Lung (tissue), 16 donors: Measurements from ENCODE around the gene PRKAA2. TPM values are rescaled to one million over a fixed set of nuclear protein-coding genes. Genes with fewer than 3 reads are reported as not detected.
"Not testable (repeated sequence)": the region's sequence is repeated elsewhere in the genome, so short reads cannot be mapped to it uniquely, and the experiment has no call there.

Experiments used
- ATAC-seq: fragments of 200-7000 bp; cut with Tn5 transposase; one replicate; pipeline ENCODE4 v1.9.1; 2020; ENCODE audit warnings: moderate number of reproducible peaks; ENCODE audit not compliant: insufficient read depth, low FRiP score
- DNase-seq, 3 donors: peaks; one replicate each; pipeline ENCODE4 v3.0.0-alpha.2; 2013 to 2017
- H3K27ac ChIP-seq, 2 donors: one replicate each; pipeline ENCODE4 v1.5.1; 2013; ENCODE audit warnings: mild to moderate bottlenecking in 2 of 2, moderate library complexity in 2 of 2, control low read depth in 1 of 2, inconsistent platforms in 1 of 2, low read depth in 1 of 2, low read length in 1 of 2
- H3K27me3 ChIP-seq, 3 donors: one replicate each; pipeline ENCODE4 v1.5.1; 2013; ENCODE audit warnings: low read length in 2 of 3; ENCODE audit not compliant: control insufficient read depth in 3 of 3, insufficient read depth in 3 of 3
- H3K36me3 ChIP-seq, 4 donors: one replicate each; pipeline ENCODE4 v1.5.1; 2013; ENCODE audit warnings: low read length in 4 of 4, mild to moderate bottlenecking in 1 of 4, moderate library complexity in 1 of 4; ENCODE audit not compliant: control insufficient read depth in 4 of 4, insufficient read depth in 4 of 4
- H3K4me1 ChIP-seq, 5 donors: one replicate each; pipeline ENCODE4 v1.5.1; 2013; ENCODE audit warnings: low read length in 5 of 5, mild to moderate bottlenecking in 2 of 5, moderate library complexity in 1 of 5; ENCODE audit not compliant: control insufficient read depth in 5 of 5, insufficient read depth in 5 of 5
- H3K4me3 ChIP-seq: one replicate; pipeline ENCODE4 v1.5.1; 2013; ENCODE audit warnings: mild to moderate bottlenecking, control low read depth, moderate library complexity
- H3K9ac ChIP-seq, 2 donors: one replicate each; pipeline ENCODE4 v1.5.1; 2013; ENCODE audit warnings: low read length in 2 of 2, control low read depth in 1 of 2; ENCODE audit not compliant: insufficient read depth in 1 of 2
- H3K9me3 ChIP-seq, 4 donors: one replicate each; pipeline ENCODE4 v1.5.1; 2013; ENCODE audit warnings: low read length in 3 of 4, mild to moderate bottlenecking in 1 of 4, moderate library complexity in 1 of 4; ENCODE audit not compliant: control insufficient read depth in 4 of 4, insufficient read depth in 3 of 4
- CTCF ChIP-seq: IDR thresholded peaks from 2 replicates; pipeline ENCODE4 v1.5.1; 2012; ENCODE audit warnings: mild to moderate bottlenecking; ENCODE audit errors: control extremely low read depth, extremely low read depth
- WGBS, 2 donors: extraction: QIAGEN DNeasy Blood & Tissue Kit; methylation state at CpG; one replicate each; pipeline ENCODE4 v1.1.7; 2013; 5-methylcytosine and 5-hydroxymethylcytosine counted together
- long read RNA-seq, 5 donors: transcript quantifications; one replicate each; lab custom pipeline, GENCODE V29; 2026
- polyA plus RNA-seq, 2 donors: library from polyadenylated mRNA; stranded (reverse); fragments of 200-250 nt; gene quantifications; one replicate each; pipeline ENCODE4 v1.2.1, GENCODE V29; 2013
- total RNA-seq, 2 donors: library from RNA; depleted of rRNA in 1 of 2; stranded (reverse); fragments of >200 nt in 1 of 2; gene quantifications; one replicate each; pipeline ENCODE4 v1.2.1, GENCODE V29; 2014 to 2021
- donor health status: control.
- donor health status: control.
- donor health status: Bipolar disorder and iron deficiency.
- donor health status: healthy.
- donor health status: DM: yes; HTN: yes; CAD: no.

Gene PRKAA2
- 1 to 10 TPM; 2.1 to 6.1 TPM for total RNA-seq
- under 1 TPM; 0.38 to 0.57 TPM for polyA plus RNA-seq
- long read RNA-seq, donor 1 = 0 reads
- long read RNA-seq, donor 2 = 0 reads
- long read RNA-seq, donor 3 = 0 reads
- long read RNA-seq, donor 4 = 0 reads
- long read RNA-seq, donor 5, full-length matches to known transcripts = 1 of 1 reads
- long read RNA-seq, donor 5, partial matches to known transcripts = 0 of 1 reads
- long read RNA-seq, donor 5, other reads (novel, unspliced or antisense) = 0 of 1 reads

GRCh38 chr1:56644919-56645676, at the start of gene PRKAA2:
TSS of gene PRKAA2 (plus strand) at chr1:56645314. CDS start at chr1:56645388, 74 bp downstream.
- WGBS, 2 donors = 1% methylated on average over 51 to 103 of the region's 103 CpGs
- Histone ChIP-seq H3K9ac (peak within 1 kb of the TSS; percentile 31 to 43), H3K27me3 (peaks cover 0 to 6% (median 0%) of the 10 kb centered on the region in 3 donors)

GRCh38 chr1:56595397-56596191, 49.5 kb upstream of the PRKAA2 start:
- 95 to 96% methylated on average over 5 of the region's 5 CpGs for WGBS, 2 donors
- not testable (repeated sequence) for H3K27me3 ChIP-seq, ATAC-seq, H3K9ac ChIP-seq, H3K36me3 ChIP-seq, H3K9me3 ChIP-seq, H3K4me3 ChIP-seq, H3K27ac ChIP-seq, DNase-seq, H3K4me1 ChIP-seq

More at GRCh38 chr1:56644919-56645676, at the start of gene PRKAA2:
- H3K4me3 ChIP-seq = peak within 1 kb of the TSS; percentile 60
- no peaks in the 10 kb centered on the region for H3K36me3 ChIP-seq
- DNase-seq = peak; percentile 37 to 64 (median 63)
- H3K27ac ChIP-seq = peak within 1 kb of the TSS; percentile 20 to 95
- TF ChIP-seq CTCF = no peak
- H3K4me1 ChIP-seq = peaks cover 0 to 7% (median 0%) of the 10 kb centered on the region in 5 donors
- peak; percentile 68 for ATAC-seq
- peaks cover 0 to 3% (median 0%) of the 10 kb centered on the region in 4 donors for H3K9me3 ChIP-seq

GRCh38 chr1:56610097-56610496, 35.0 kb upstream of the PRKAA2 start:
- not testable (repeated sequence) for H3K4me3 ChIP-seq, H3K9ac ChIP-seq, H3K27me3 ChIP-seq, H3K4me1 ChIP-seq, H3K9me3 ChIP-seq, ATAC-seq, H3K36me3 ChIP-seq, DNase-seq, H3K27ac ChIP-seq
- WGBS, 2 donors = 51 to 70% methylated on average over 2 of the region's 2 CpGs

GRCh38 chr1:56610770-56611169, 34.3 kb upstream of the PRKAA2 start:
- not testable (repeated sequence) for H3K27ac ChIP-seq, H3K4me3 ChIP-seq, H3K4me1 ChIP-seq, H3K9ac ChIP-seq, H3K27me3 ChIP-seq, ATAC-seq, DNase-seq, H3K36me3 ChIP-seq, H3K9me3 ChIP-seq
- 91 to 96% methylated on average over 6 of the region's 6 CpGs for WGBS, 2 donors
